Lower leg skin (tissue), 3 donors: ENCODE measurements around the gene WNT7B.

ENCODE experiments used
- POLR2A ChIP-seq, 2 donors: fragments of 450-650 bp; IDR thresholded peaks; one replicate each; pipeline ENCODE4 v1.6.1; 2016 to 2017; ENCODE audit warnings: antibody characterized with exemption in 2 of 2, mild to moderate bottlenecking in 1 of 2, moderate library complexity in 1 of 2
- TF ChIP-seq, protein P1 (sequence below), 3 donors: fragments of 450-650 bp; IDR thresholded peaks; one replicate each; pipeline ENCODE4 v1.5.1; 2016; ENCODE audit warnings: antibody characterized with exemption in 3 of 3, mild to moderate bottlenecking in 3 of 3, moderate library complexity in 2 of 3

DNA sequence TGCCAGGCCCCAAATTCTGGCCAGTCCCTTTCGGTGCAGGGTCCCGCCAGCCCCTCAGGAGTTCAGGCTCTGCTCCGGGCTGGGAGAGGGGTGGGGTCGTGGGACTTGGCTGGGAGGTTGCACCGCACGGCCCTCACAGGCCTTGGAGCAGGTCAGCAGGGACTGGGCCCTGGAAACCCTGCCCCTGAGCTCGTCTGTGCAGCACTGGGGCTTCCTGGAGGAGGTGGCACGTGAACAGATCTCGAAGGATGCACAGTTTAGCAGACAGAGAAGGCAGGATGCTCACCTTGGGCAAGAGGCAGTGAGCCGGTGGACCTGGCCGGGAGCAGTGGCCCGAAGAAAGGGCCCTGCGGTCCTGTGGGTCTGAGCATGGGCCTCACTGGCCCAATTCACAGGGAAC is 70.0 kb downstream of the WNT7B start:
- TF ChIP-seq, protein P1, sequence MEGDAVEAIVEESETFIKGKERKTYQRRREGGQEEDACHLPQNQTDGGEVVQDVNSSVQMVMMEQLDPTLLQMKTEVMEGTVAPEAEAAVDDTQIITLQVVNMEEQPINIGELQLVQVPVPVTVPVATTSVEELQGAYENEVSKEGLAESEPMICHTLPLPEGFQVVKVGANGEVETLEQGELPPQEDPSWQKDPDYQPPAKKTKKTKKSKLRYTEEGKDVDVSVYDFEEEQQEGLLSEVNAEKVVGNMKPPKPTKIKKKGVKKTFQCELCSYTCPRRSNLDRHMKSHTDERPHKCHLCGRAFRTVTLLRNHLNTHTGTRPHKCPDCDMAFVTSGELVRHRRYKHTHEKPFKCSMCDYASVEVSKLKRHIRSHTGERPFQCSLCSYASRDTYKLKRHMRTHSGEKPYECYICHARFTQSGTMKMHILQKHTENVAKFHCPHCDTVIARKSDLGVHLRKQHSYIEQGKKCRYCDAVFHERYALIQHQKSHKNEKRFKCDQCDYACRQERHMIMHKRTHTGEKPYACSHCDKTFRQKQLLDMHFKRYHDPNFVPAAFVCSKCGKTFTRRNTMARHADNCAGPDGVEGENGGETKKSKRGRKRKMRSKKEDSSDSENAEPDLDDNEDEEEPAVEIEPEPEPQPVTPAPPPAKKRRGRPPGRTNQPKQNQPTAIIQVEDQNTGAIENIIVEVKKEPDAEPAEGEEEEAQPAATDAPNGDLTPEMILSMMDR (IDR thresholded peaks at IDR 0.05): no peak
- no peak for TF ChIP-seq POLR2A (IDR thresholded peaks at IDR 0.05)
